Neutrophil (primary cell): ENCODE data around the gene B3GALT6.

Experiments
- H3K27ac ChIP-seq: fragments of 200-600 bp; sonication (generic); 2 replicates; pipeline ENCODE4 v1.5.1; 2016; ENCODE audit warnings: mild to moderate bottlenecking, moderate library complexity
- H3K27me3 ChIP-seq: fragments of 200-600 bp; sonication (generic); 2 replicates; pipeline ENCODE4 v1.6.0; 2016; ENCODE audit warnings: mild to moderate bottlenecking
- H3K36me3 ChIP-seq: fragments of 200-600 bp; sonication (generic); 2 replicates; pipeline ENCODE4 v1.5.1; 2017
- H3K4me1 ChIP-seq, 2 experiments: fragments of 200-600 bp in 1 of 2; sonication (generic) in 1 of 2; 1 replicate in 1 of 2; 2 replicates in 1 of 2; pipeline versions ENCODE4 v1.5.1 to v1.6.1; 2013 to 2016; ENCODE audit warnings: low read depth in 1 of 2, low read length in 1 of 2, mild to moderate bottlenecking in 1 of 2, moderate library complexity in 1 of 2; ENCODE audit not compliant: control insufficient read depth in 1 of 2, insufficient read depth in 1 of 2
- H3K4me3 ChIP-seq, 2 experiments: fragments of 200-600 bp in 1 of 2; sonication (generic) in 1 of 2; 1 replicate in 1 of 2; 2 replicates in 1 of 2; pipeline ENCODE4 v1.5.1; 2013 to 2016; ENCODE audit warnings: low read depth in 1 of 2, low read length in 1 of 2, mild to moderate bottlenecking in 1 of 2, moderate library complexity in 1 of 2
- H3K9me3 ChIP-seq: fragments of 200-600 bp; sonication (generic); 2 replicates; pipeline ENCODE4 v1.5.1; 2016
- CTCF ChIP-seq: fragments of 200-600 bp; sonication (generic); IDR thresholded peaks from 2 replicates; pipeline ENCODE4 v1.5.1; 2016; ENCODE audit warnings: antibody characterized with exemption

The B3GALT6 gene

GRCh38 chr1:1235016-1235744 is 3.1 kb downstream of the B3GALT6 start:
- H3K4me3 ChIP-seq = no peak overlapping the region
- no peak for TF ChIP-seq CTCF
- no peak overlapping the region for H3K27ac ChIP-seq
- no peaks in the 10 kb centered on the region for H3K36me3 ChIP-seq
- peaks cover 35% of the 10 kb centered on the region for H3K27me3 ChIP-seq
- H3K4me1 ChIP-seq = peaks cover 19 to 20% of the 10 kb centered on the region in 2 experiments
- H3K9me3 ChIP-seq = no peaks in the 10 kb centered on the region

- TF ChIP-seq CTCF = no peak
- Histone ChIP-seq H3K27ac (no peak overlapping the region), H3K4me1 (peaks cover 8 to 9% of the 10 kb centered on the region in 2 experiments), H3K9me3 (no peaks in the 10 kb centered on the region), H3K36me3 (no peaks in the 10 kb centered on the region), H3K4me3 (no peak overlapping the region), H3K27me3 (peaks cover 41% of the 10 kb centered on the region)
Measured at GRCh38 chr1:1236176-1236763, 4.2 kb downstream of the B3GALT6 start.

- Histone ChIP-seq H3K9me3 (no peaks in the 10 kb centered on the region), H3K4me1 (peaks cover 6 to 7% of the 10 kb centered on the region in 2 experiments), H3K27me3 (peaks cover 41% of the 10 kb centered on the region), H3K4me3 (no peak overlapping the region), H3K27ac (no peak overlapping the region), H3K36me3 (no peaks in the 10 kb centered on the region)
- TF ChIP-seq CTCF = no peak
Measured at GRCh38 chr1:1236945-1237873, 5.2 kb downstream of the B3GALT6 start.

GRCh38 chr1:1237874-1238701 is 6.1 kb downstream of the B3GALT6 start:
- no peak overlapping the region for H3K4me3 ChIP-seq
- peaks cover 0 to under 1% of the 10 kb centered on the region in 2 experiments for H3K4me1 ChIP-seq
- H3K27ac ChIP-seq = no peak overlapping the region
- H3K36me3 ChIP-seq = no peaks in the 10 kb centered on the region
- H3K9me3 ChIP-seq = no peaks in the 10 kb centered on the region
- no peak for TF ChIP-seq CTCF
- peaks cover 41% of the 10 kb centered on the region for H3K27me3 ChIP-seq

- Histone ChIP-seq H3K9me3 (no peaks in the 10 kb centered on the region), H3K4me3 (no peak overlapping the region), H3K27me3 (peaks cover 41% of the 10 kb centered on the region), H3K36me3 (no peaks in the 10 kb centered on the region), H3K4me1 (no peaks in the 10 kb centered on the region), H3K27ac (no peak overlapping the region)
- no peak for TF ChIP-seq CTCF
Measured at GRCh38 chr1:1238702-1239178, 6.7 kb downstream of the B3GALT6 start.
